Measurements from ENCODE around the gene TNPO2.
"Not testable (repeated sequence)": the region's sequence is repeated elsewhere in the genome, so short reads cannot be mapped to it uniquely, and the experiment has no call there.

TNPO2 gene

GRCh38 chr19:12736995-12737834 lies 13.5 kb upstream of the TNPO2 start, which contains the start of gene GET3:
TSS of gene GET3 (plus strand) at chr19:12737497. CDS start at chr19:12737506, 9 bp downstream.
- DNase-seq (ENCODE audit: low spot score) = peak; percentile 89

- no peak for DNase-seq (ENCODE audit: low spot score)
These were observed 9.9 kb upstream of the TNPO2 start for GRCh38 chr19:12733369-12734214.

- DNase-seq (ENCODE audit: low spot score) = no peak
These were observed 7.6 kb upstream of the TNPO2 start for GRCh38 chr19:12731337-12731736.

GRCh38 chr19:12730064-12730463 lies 6.3 kb upstream of the TNPO2 start:
- no peak for DNase-seq (ENCODE audit: low spot score)

- no peak for DNase-seq (ENCODE audit: low spot score)
These were observed 4.2 kb upstream of the TNPO2 start for GRCh38 chr19:12727745-12728433.

GRCh38 chr19:12726988-12727316 lies 3.2 kb upstream of the TNPO2 start:
- no peak for DNase-seq (ENCODE audit: low spot score)

- DNase-seq (ENCODE audit: low spot score) = not testable (repeated sequence)
These were observed 1.9 kb upstream of the TNPO2 start for GRCh38 chr19:12725612-12726011.

- no peak for DNase-seq (ENCODE audit: low spot score)
These were observed 421 bp downstream of the TNPO2 start for GRCh38 chr19:12723381-12723640.

- DNase-seq (ENCODE audit: low spot score) = peak; percentile 94
These were observed 959 bp downstream of the TNPO2 start for GRCh38 chr19:12722566-12723380.

GRCh38 chr19:12721656-12722565 lies 1.8 kb downstream of the TNPO2 start:
- DNase-seq (ENCODE audit: low spot score) = peak; percentile 87

- DNase-seq (ENCODE audit: low spot score) = no peak
These were observed 2.7 kb downstream of the TNPO2 start for GRCh38 chr19:12720851-12721655.

- no peak for DNase-seq (ENCODE audit: low spot score)
These were observed 3.4 kb downstream of the TNPO2 start for GRCh38 chr19:12720296-12720695.

GRCh38 chr19:12715929-12716328 lies 7.8 kb downstream of the TNPO2 start:
- no peak for DNase-seq (ENCODE audit: low spot score)

GRCh38 chr19:12715102-12715501 lies 8.6 kb downstream of the TNPO2 start:
- DNase-seq (ENCODE audit: low spot score) = no peak

GRCh38 chr19:12713304-12713703 lies 10.4 kb downstream of the TNPO2 start:
- not testable (repeated sequence) for DNase-seq (ENCODE audit: low spot score)

- DNase-seq (ENCODE audit: low spot score) = not testable (repeated sequence)
These were observed 11.7 kb downstream of the TNPO2 start for GRCh38 chr19:12712077-12712476.

- DNase-seq (ENCODE audit: low spot score) = no peak
These were observed 12.5 kb downstream of the TNPO2 start for GRCh38 chr19:12711187-12711586.

GRCh38 chr19:12708641-12709040 lies 15.1 kb downstream of the TNPO2 start:
- DNase-seq (ENCODE audit: low spot score) = no peak

- DNase-seq (ENCODE audit: low spot score) = no peak
These were observed 17.4 kb downstream of the TNPO2 start for GRCh38 chr19:12706332-12706718.

Measured in left forelimb (tissue), 1 donor.